ENCODE measurements around the gene OR6P1. TPM values are rescaled to one million over a fixed set of nuclear protein-coding genes. Genes with fewer than 3 reads are reported as not detected.

OR6P1 gene, protein sequence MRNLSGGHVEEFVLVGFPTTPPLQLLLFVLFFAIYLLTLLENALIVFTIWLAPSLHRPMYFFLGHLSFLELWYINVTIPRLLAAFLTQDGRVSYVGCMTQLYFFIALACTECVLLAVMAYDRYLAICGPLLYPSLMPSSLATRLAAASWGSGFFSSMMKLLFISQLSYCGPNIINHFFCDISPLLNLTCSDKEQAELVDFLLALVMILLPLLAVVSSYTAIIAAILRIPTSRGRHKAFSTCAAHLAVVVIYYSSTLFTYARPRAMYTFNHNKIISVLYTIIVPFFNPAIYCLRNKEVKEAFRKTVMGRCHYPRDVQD
- not detected in 2 replicates for total RNA-seq (2014; rRNA removed; shearing (Covaris generic))

DNA sequence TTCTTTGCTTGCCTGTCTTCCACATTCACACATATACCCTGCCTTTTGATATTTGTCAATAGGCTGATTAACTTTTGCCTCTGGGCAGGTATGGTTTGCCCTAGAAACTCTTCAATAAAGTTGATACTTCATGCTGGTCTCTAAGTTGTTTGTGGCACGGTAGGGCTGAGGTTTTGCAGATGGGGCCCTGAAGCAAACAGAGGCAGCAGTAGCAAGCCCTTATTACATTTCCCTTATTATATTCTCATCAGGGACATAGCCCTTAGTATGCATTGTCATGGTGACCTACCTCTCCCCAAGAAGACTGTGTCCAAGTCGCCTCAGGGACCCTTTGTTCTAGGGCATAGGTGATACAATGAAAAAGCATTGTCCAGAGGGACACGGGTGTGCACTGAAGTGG, at the start of gene OR6P1:
TSS of gene OR6P1 (minus strand) at position 101 of the 400 bp plus-strand sequence. CDS start 6,976 bp downstream, outside the sequence.

DNA sequence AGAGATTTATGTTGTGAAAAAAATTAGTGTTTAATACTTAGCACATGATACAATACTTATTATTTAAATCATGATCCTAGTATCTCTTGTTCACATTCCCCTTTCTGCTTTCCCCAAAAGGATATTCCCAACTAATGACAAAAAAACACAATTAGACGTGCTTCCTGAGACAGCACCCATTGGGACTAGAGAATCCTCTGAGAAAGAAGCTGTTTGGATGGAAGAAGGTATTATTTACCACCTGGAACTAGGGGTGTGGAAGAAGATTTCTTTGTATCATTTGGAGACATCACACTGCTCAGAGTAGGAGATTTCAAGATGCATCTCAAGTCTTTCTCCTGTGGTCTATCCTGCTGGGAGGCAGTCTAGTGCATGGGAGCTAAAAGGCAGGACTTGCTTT, 34.6 kb upstream of the OR6P1 start, which contains the start of gene OR10Z1:
TSS of gene OR10Z1 (plus strand) at position 301 of the 400 bp plus-strand sequence. CDS start 1,171 bp downstream, outside the sequence.

DNA sequence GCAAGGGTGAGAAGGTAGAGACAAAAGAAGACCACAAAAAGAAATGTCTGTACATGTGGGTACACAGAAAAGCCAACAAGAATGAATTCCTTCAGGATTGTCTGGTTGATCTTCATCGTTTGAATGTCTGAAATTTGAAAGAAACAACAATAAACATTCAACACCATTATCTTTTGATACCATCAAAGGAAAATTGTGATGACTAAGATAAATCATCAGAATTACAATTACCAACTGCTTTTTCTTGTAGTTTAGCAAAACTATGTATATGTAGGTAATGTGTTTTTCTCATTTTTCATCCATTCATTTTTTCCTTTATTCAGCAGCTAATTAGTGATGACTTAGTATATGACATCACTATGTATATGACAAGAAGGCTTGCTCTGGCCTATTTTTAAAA, 9.4 kb upstream of the OR6P1 start, which contains the start of gene OR10X1:
TSS of gene OR10X1 (minus strand) at position 167 of the 400 bp plus-strand sequence. CDS start at position 167, 0 bp downstream.

DNA sequence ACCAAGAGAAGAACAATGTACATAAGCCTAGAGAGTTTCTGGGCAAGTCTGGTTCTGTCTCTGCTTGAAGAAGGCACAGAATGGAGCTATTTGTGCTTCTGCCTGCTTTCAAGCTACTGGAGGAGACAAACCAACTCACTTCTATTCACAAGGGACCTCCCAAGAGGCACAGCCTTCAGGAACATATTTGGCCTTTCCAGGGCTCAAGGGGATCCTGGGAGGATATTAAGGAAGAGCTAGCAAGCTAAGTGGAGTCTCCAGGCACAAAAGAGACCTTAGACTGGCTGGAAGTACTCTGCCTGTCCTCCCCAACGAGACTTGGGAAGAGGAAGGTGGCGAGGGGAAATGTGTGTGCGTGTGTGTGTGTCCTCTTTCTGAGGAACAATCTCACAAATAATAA, 16.0 kb downstream of the OR6P1 start, which contains the start of gene OR6Y1:
TSS of gene OR6Y1 (minus strand) at position 54 of the 400 bp plus-strand sequence. CDS start 6,300 bp downstream, outside the sequence.

Other genes with a start within 250 kb of the OR6P1 start
- gene CD1B, start 239.0 kb downstream of the OR6P1 start, total RNA-seq (2014; rRNA removed; shearing (Covaris generic)) = not detected in 2 replicates
- gene CD1E, start 216.7 kb downstream of the OR6P1 start, total RNA-seq (2014; rRNA removed; shearing (Covaris generic)) = not detected in 2 replicates
- gene OR10T2, start 171.1 kb downstream of the OR6P1 start, total RNA-seq (2014; rRNA removed; shearing (Covaris generic)) = not detected in 2 replicates
- gene OR10K2, start 144.3 kb downstream of the OR6P1 start, total RNA-seq (2014; rRNA removed; shearing (Covaris generic)) = not detected in 2 replicates
- not detected in 2 replicates for gene OR10K1, start 108.7 kb downstream of the OR6P1 start, total RNA-seq (2014; rRNA removed; shearing (Covaris generic))
- not detected in 2 replicates for gene OR10R2, start 98.4 kb downstream of the OR6P1 start, total RNA-seq (2014; rRNA removed; shearing (Covaris generic))
- gene OR6Y1, start 16.2 kb downstream of the OR6P1 start, total RNA-seq (2014; rRNA removed; shearing (Covaris generic)) = not detected in 2 replicates
- not detected in 2 replicates for gene OR10X1, start 9.3 kb upstream of the OR6P1 start, total RNA-seq (2014; rRNA removed; shearing (Covaris generic))
- gene OR10Z1, start 34.7 kb upstream of the OR6P1 start, total RNA-seq (2014; rRNA removed; shearing (Covaris generic)) = not detected in 2 replicates
- gene SPTA1, start 116.1 kb upstream of the OR6P1 start, total RNA-seq (2014; rRNA removed; shearing (Covaris generic)) = not detected in 2 replicates
- gene OR6K2, start 130.1 kb upstream of the OR6P1 start, total RNA-seq (2014; rRNA removed; shearing (Covaris generic)) = not detected in 2 replicates
- gene OR6K3, start 150.1 kb upstream of the OR6P1 start, total RNA-seq (2014; rRNA removed; shearing (Covaris generic)) = not detected in 2 replicates
- gene OR6K6, start 184.1 kb upstream of the OR6P1 start, total RNA-seq (2014; rRNA removed; shearing (Covaris generic)) = not detected in 2 replicates
- not detected in 2 replicates for gene OR6N1, start 201.6 kb upstream of the OR6P1 start, total RNA-seq (2014; rRNA removed; shearing (Covaris generic))
- not detected in 2 replicates for gene OR6N2, start 210.6 kb upstream of the OR6P1 start, total RNA-seq (2014; rRNA removed; shearing (Covaris generic))

Measured in A375 (cell line).